ENCODE results near the gene NES. TPM values are rescaled to one million over a fixed set of nuclear protein-coding genes. Genes with fewer than 3 reads are reported as not detected.
A peak's percentile ranks its signal among the peaks of the same experiment; 100 is the strongest.

The NES gene
- polyA plus RNA-seq, 3 donors, result not detected

DNA sequence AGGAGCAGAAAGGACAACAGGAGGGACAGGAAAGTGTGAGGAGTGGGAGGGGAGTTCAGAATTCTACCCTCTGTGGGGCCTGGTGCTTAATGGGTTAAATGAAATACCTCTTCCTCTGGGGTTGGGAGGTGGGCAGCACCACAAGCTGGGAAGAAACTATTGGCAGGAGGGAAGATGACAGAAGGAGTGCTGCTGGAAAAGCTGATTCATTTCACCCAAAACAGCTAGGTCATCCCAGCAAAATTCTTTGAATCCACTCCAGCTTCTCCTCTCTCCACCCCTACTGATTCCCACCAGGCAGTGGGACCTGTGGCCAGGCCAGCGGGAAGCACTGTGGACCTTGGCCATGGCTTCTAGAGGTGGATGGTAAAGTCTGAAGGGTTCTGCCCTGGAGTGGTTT lies 22.5 kb downstream of the NES start:
- intact Hi-C loops (cut with micrococcal nuclease), result no loop called here
- TF ChIP-seq, protein P1, sequence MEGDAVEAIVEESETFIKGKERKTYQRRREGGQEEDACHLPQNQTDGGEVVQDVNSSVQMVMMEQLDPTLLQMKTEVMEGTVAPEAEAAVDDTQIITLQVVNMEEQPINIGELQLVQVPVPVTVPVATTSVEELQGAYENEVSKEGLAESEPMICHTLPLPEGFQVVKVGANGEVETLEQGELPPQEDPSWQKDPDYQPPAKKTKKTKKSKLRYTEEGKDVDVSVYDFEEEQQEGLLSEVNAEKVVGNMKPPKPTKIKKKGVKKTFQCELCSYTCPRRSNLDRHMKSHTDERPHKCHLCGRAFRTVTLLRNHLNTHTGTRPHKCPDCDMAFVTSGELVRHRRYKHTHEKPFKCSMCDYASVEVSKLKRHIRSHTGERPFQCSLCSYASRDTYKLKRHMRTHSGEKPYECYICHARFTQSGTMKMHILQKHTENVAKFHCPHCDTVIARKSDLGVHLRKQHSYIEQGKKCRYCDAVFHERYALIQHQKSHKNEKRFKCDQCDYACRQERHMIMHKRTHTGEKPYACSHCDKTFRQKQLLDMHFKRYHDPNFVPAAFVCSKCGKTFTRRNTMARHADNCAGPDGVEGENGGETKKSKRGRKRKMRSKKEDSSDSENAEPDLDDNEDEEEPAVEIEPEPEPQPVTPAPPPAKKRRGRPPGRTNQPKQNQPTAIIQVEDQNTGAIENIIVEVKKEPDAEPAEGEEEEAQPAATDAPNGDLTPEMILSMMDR (IDR thresholded peaks at IDR 0.05), result no peak

DNA sequence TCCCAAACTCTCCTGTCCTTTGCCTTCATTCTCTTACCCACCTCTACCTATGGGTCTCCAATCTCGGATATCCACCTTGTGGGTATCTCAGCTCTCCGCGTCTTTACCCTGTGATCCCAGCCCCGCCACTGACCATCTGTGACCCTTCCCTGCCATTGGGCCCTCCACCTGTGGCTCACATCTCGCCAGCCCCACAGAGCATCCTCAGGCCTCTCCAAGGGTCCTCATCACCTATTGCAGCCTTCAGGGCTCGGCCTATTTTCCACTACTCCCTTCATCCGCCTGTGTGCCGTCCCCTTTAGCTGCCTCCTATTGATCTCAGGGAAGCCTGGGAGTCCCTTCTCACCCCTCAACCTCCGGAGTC lies 24.2 kb downstream of the NES start:
- H3K27me3 Mint-ChIP-seq (ENCODE audit: low read depth in 3 of 3), result peaks cover 69 to 83% (median 75%) of the 10 kb centered on the region in 3 donors
- H3K4me3 Mint-ChIP-seq, result no peak overlapping the region

More for the DNA sequence above, 22.5 kb downstream of the NES start:
- no CpG with 5 or more reads among the region's 1 CpG for WGBS (ENCODE audit: insufficient coverage)
- peaks cover 0 to 15% of the 10 kb centered on the region in 2 donors for H3K9me3 ChIP-seq (replicated peaks in 1 of 2; ENCODE audit: control insufficient read depth in 1 of 2, insufficient read depth in 1 of 2, low read length in 2 of 2)
- H3K36me3 ChIP-seq (replicated peaks in 1 of 2; ENCODE audit: control insufficient read depth in 1 of 2, insufficient read depth in 2 of 2, low read length in 2 of 2), result no peaks in the 10 kb centered on the region
- peaks cover 0 to 3% of the 10 kb centered on the region in 2 donors for H3K36me3 Mint-ChIP-seq
- H2AFZ ChIP-seq (ENCODE audit: insufficient read depth, low read depth, low read length, poor library complexity, severe bottlenecking), result no peak overlapping the region
- H4K20me1 ChIP-seq (ENCODE audit: insufficient read depth, low read length), result no peaks in the 10 kb centered on the region
- no peak overlapping the region for H3K27ac ChIP-seq (ENCODE audit: low read depth in 1 of 2, low read length in 2 of 2)
- H3K4me1 Mint-ChIP-seq, result peaks cover 24% of the 10 kb centered on the region
- peaks cover 63 to 78% (median 77%) of the 10 kb centered on the region in 3 donors for H3K27me3 Mint-ChIP-seq (ENCODE audit: low read depth in 3 of 3)
- no peaks in the 10 kb centered on the region for H3K79me2 ChIP-seq (ENCODE audit: insufficient read depth, low read length)
- peaks cover 22 to 25% of the 10 kb centered on the region in 2 donors for H3K4me1 ChIP-seq (ENCODE audit: control insufficient read depth in 1 of 2, insufficient read depth in 2 of 2, low read length in 2 of 2)
- H3K4me3 ChIP-seq (replicated peaks in 1 of 3; ENCODE audit: low read depth in 2 of 3, low read length in 3 of 3), result no peak overlapping the region
- DNase-seq, result no peak
- H3K27ac Mint-ChIP-seq, result no peak overlapping the region
- peaks cover 30 to 62% of the 10 kb centered on the region in 2 donors for H3K27me3 ChIP-seq (ENCODE audit: control insufficient read depth in 2 of 2, insufficient read depth in 2 of 2, low read length in 2 of 2)
- H3K4me2 ChIP-seq (replicated peaks; ENCODE audit: extremely low read depth, low read length, poor library complexity, severe bottlenecking), result no peak overlapping the region
- H3K9me3 Mint-ChIP-seq, result peaks cover 0 to 18% (median 7%) of the 10 kb centered on the region in 7 donors
- H3K9ac ChIP-seq (ENCODE audit: insufficient read depth, low read length, poor library complexity, severe bottlenecking), result no peak overlapping the region
- H3K4me3 Mint-ChIP-seq, result peak overlapping the region in 1 of 2 donors; percentile 56

More for the DNA sequence above, 24.2 kb downstream of the NES start:
- no peak overlapping the region for H3K27ac ChIP-seq (ENCODE audit: low read depth in 1 of 2, low read length in 2 of 2)
- no peaks in the 10 kb centered on the region for H4K20me1 ChIP-seq (ENCODE audit: insufficient read depth, low read length)
- no peak overlapping the region for H3K9ac ChIP-seq (ENCODE audit: insufficient read depth, low read length, poor library complexity, severe bottlenecking)
- no peak overlapping the region for H3K4me3 ChIP-seq (replicated peaks in 1 of 3; ENCODE audit: low read depth in 2 of 3, low read length in 3 of 3)
- no peak overlapping the region for H3K27ac Mint-ChIP-seq
- intact Hi-C loops (cut with micrococcal nuclease), result no loop called here
- DNase-seq, result no peak
- H3K4me1 ChIP-seq (ENCODE audit: control insufficient read depth in 1 of 2, insufficient read depth in 2 of 2, low read length in 2 of 2), result peaks cover 15% of the 10 kb centered on the region in 2 donors
- peaks cover 0 to 3% of the 10 kb centered on the region in 2 donors for H3K36me3 Mint-ChIP-seq
- no peak overlapping the region for H2AFZ ChIP-seq (ENCODE audit: insufficient read depth, low read depth, low read length, poor library complexity, severe bottlenecking)
- H3K4me1 Mint-ChIP-seq, result peaks cover 16% of the 10 kb centered on the region
- H3K4me2 ChIP-seq (replicated peaks; ENCODE audit: extremely low read depth, low read length, poor library complexity, severe bottlenecking), result no peak overlapping the region
- peaks cover 30 to 66% of the 10 kb centered on the region in 2 donors for H3K27me3 ChIP-seq (ENCODE audit: control insufficient read depth in 2 of 2, insufficient read depth in 2 of 2, low read length in 2 of 2)
- H3K36me3 ChIP-seq (replicated peaks in 1 of 2; ENCODE audit: control insufficient read depth in 1 of 2, insufficient read depth in 2 of 2, low read length in 2 of 2), result no peaks in the 10 kb centered on the region
- no peaks in the 10 kb centered on the region for H3K79me2 ChIP-seq (ENCODE audit: insufficient read depth, low read length)
- 90% methylated on average over 5 of the region's 9 CpGs for WGBS (ENCODE audit: insufficient coverage)
- H3K9me3 Mint-ChIP-seq, result peaks cover 0 to 18% (median 7%) of the 10 kb centered on the region in 7 donors
- peaks cover 0 to 15% of the 10 kb centered on the region in 2 donors for H3K9me3 ChIP-seq (replicated peaks in 1 of 2; ENCODE audit: control insufficient read depth in 1 of 2, insufficient read depth in 1 of 2, low read length in 2 of 2)
- TF ChIP-seq, protein P1 (IDR thresholded peaks at IDR 0.05), result no peak
